DND-41 (cell line): Measurements from ENCODE around the gene SMIM1.

ENCODE experiments used
- ATAC-seq: fragments of 200-7000 bp; cut with Tn5 transposase; 3 replicates; pipeline ENCODE4 v1.9.1; 2021; ENCODE audit warnings: low read depth; ENCODE audit not compliant: insufficient read depth
- DNase-seq: peaks from one replicate; pipeline ENCODE4 v3.0.0-alpha.2; 2020
- H2AFZ ChIP-seq: 2 replicates; pipeline ENCODE4 v1.6.0; 2012; ENCODE audit warnings: low read depth, low read length
- H3K27ac ChIP-seq: 2 replicates; pipeline ENCODE4 v1.5.1; 2012; ENCODE audit warnings: low read length, inconsistent platforms
- H3K27me3 ChIP-seq: fragments of 200-600 bp; sonication (generic); 2 replicates; pipeline ENCODE4 v1.6.0; 2012; ENCODE audit warnings: low read length, mild to moderate bottlenecking, inconsistent platforms; ENCODE audit not compliant: insufficient read depth, poor library complexity
- H3K36me3 ChIP-seq: 2 replicates; pipeline ENCODE4 v1.5.1; 2012; ENCODE audit warnings: low read length, inconsistent platforms; ENCODE audit not compliant: insufficient read depth
- H3K4me1 ChIP-seq: 2 replicates; pipeline ENCODE4 v1.5.1; 2012; ENCODE audit warnings: mild to moderate bottlenecking, low read length; ENCODE audit not compliant: insufficient read depth
- H3K4me2 ChIP-seq: 2 replicates; pipeline ENCODE4 v1.6.0; 2012; ENCODE audit warnings: mild to moderate bottlenecking, moderate library complexity, low read length, inconsistent platforms; ENCODE audit not compliant: insufficient read depth
- H3K4me3 ChIP-seq, 2 experiments: fragments of 200-600 bp in 1 of 2; shearing (Covaris generic) in 1 of 2; 2 replicates each; pipeline ENCODE4 v1.5.1; 2012 to 2016; ENCODE audit warnings: inconsistent platforms in 2 of 2, low read length in 2 of 2, mild to moderate bottlenecking in 2 of 2, low read depth in 1 of 2, moderate library complexity in 1 of 2
- H3K79me2 ChIP-seq: 2 replicates; pipeline ENCODE4 v1.6.0; 2012; ENCODE audit warnings: low read length, inconsistent platforms; ENCODE audit not compliant: insufficient read depth
- H3K9ac ChIP-seq: 2 replicates; pipeline ENCODE4 v1.6.0; 2012; ENCODE audit warnings: low read depth, mild to moderate bottlenecking, inconsistent platforms, low read length, moderate library complexity
- H3K9me3 ChIP-seq: 2 replicates; pipeline ENCODE4 v1.5.1; 2012; ENCODE audit warnings: low read length, moderate library complexity, mild to moderate bottlenecking, inconsistent platforms; ENCODE audit not compliant: insufficient read depth, severe bottlenecking
- H4K20me1 ChIP-seq: 2 replicates; pipeline ENCODE4 v1.6.0; 2012; ENCODE audit warnings: low read length; ENCODE audit not compliant: insufficient read depth
- CTCF ChIP-seq: IDR thresholded peaks from 2 replicates; pipeline ENCODE4 v1.5.1; 2012; ENCODE audit warnings: borderline replicate concordance, low read length, moderate library complexity, mild to moderate bottlenecking; ENCODE audit not compliant: poor library complexity, severe bottlenecking; ENCODE audit errors: extremely low read depth
- EZH2 ChIP-seq: IDR thresholded peaks from 3 replicates; pipeline ENCODE4 v1.6.1; 2012; ENCODE audit warnings: borderline replicate concordance, low read depth, mild to moderate bottlenecking, moderate library complexity, low read length, inconsistent platforms; ENCODE audit not compliant: severe bottlenecking

The SMIM1 gene

GRCh38 chr1:3763351-3764125 is 9.0 kb upstream of the SMIM1 start:
- DNase-seq (no peak), ATAC-seq (no peak)
- no peak overlapping the region for H3K9ac ChIP-seq
- no peak overlapping the region for H2AFZ ChIP-seq
- no peak overlapping the region for H3K27ac ChIP-seq
- H3K9me3 ChIP-seq, result no peaks in the 10 kb centered on the region
- H4K20me1 ChIP-seq, result peaks cover 5% of the 10 kb centered on the region; the same call in 1 of the 2 replicates
- H3K4me2 ChIP-seq, result no peak overlapping the region
- H3K36me3 ChIP-seq, result no peaks in the 10 kb centered on the region
- no peak for TF ChIP-seq EZH2
- TF ChIP-seq CTCF, result no peak
- no peak overlapping the region for H3K4me3 ChIP-seq
- no peaks in the 10 kb centered on the region for H3K27me3 ChIP-seq
- H3K79me2 ChIP-seq, result no peaks in the 10 kb centered on the region
- H3K4me1 ChIP-seq, result no peaks in the 10 kb centered on the region

- Histone ChIP-seq H3K4me2 (no peak overlapping the region), H3K36me3 (no peaks in the 10 kb centered on the region), H2AFZ (no peak overlapping the region), H3K4me1 (no peaks in the 10 kb centered on the region), H4K20me1 (peaks cover 5% of the 10 kb centered on the region; the same call in 1 of the 2 replicates), H3K27me3 (no peaks in the 10 kb centered on the region), H3K27ac (no peak overlapping the region), H3K4me3 (no peak overlapping the region), H3K9ac (no peak overlapping the region), H3K79me2 (no peaks in the 10 kb centered on the region), H3K9me3 (no peaks in the 10 kb centered on the region)
- TF ChIP-seq CTCF (no peak), EZH2 (no peak)
- DNase-seq (no peak), ATAC-seq (no peak)
These were observed 5.1 kb upstream of the SMIM1 start for GRCh38 chr1:3767328-3767925.

GRCh38 chr1:3768811-3769390 is 3.6 kb upstream of the SMIM1 start:
- DNase-seq (no peak), ATAC-seq (no peak)
- Histone ChIP-seq H4K20me1 (no peaks in the 10 kb centered on the region), H3K4me2 (no peak overlapping the region), H3K27ac (no peak overlapping the region), H3K9ac (no peak overlapping the region), H3K79me2 (no peaks in the 10 kb centered on the region), H3K9me3 (no peaks in the 10 kb centered on the region), H3K4me1 (no peaks in the 10 kb centered on the region), H2AFZ (no peak overlapping the region), H3K4me3 (no peak overlapping the region), H3K36me3 (no peaks in the 10 kb centered on the region), H3K27me3 (no peaks in the 10 kb centered on the region)
- TF ChIP-seq EZH2 (no peak), CTCF (no peak)
